ENCODE measurements around the gene ARHGAP36.

DNA sequence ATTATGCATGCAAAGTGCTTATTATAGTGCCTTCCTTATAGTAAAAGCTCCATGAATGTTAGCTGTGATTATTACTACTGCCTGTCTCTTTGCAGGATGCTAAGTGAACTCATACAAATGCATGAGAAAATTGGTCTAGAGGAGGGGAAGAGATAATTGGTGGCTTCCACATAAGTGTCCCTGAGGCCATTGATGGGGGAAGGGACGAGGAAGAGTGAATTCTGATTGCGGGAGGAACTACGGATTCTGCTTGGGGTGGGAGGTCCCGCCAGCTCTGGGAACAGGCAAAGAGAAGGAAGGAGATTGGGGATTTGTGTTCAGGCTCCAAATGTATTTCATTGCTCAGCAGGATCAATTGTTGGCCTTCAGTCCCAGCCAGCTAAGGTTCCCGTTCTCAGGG lies 11.6 kb upstream of the ARHGAP36 start:
- TF ChIP-seq, protein P1, sequence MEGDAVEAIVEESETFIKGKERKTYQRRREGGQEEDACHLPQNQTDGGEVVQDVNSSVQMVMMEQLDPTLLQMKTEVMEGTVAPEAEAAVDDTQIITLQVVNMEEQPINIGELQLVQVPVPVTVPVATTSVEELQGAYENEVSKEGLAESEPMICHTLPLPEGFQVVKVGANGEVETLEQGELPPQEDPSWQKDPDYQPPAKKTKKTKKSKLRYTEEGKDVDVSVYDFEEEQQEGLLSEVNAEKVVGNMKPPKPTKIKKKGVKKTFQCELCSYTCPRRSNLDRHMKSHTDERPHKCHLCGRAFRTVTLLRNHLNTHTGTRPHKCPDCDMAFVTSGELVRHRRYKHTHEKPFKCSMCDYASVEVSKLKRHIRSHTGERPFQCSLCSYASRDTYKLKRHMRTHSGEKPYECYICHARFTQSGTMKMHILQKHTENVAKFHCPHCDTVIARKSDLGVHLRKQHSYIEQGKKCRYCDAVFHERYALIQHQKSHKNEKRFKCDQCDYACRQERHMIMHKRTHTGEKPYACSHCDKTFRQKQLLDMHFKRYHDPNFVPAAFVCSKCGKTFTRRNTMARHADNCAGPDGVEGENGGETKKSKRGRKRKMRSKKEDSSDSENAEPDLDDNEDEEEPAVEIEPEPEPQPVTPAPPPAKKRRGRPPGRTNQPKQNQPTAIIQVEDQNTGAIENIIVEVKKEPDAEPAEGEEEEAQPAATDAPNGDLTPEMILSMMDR (IDR thresholded peaks at IDR 0.05; ENCODE audit: borderline replicate concordance, extremely low read depth, low read length, poor library complexity, severe bottlenecking): no peak
- TF ChIP-seq EZH2 (IDR thresholded peaks at IDR 0.05; ENCODE audit: borderline replicate concordance, low read depth, low read length, severe bottlenecking): no peak

Data from DND-41 (cell line).